Stimulated activated CD8-positive, alpha-beta memory T cell treated with anti-CD3 and anti-CD28 coated beads, Interleukin-7, amount 100 ng/mL, for 1 hour (primary cell): ENCODE data around the gene PLCXD1.

Experiments used
- DNase-seq, 2 donors: peaks; one replicate each; pipeline ENCODE4 v3.0.0-alpha.2; 2020; ENCODE audit warnings: low read depth in 2 of 2

The PLCXD1 gene

DNA sequence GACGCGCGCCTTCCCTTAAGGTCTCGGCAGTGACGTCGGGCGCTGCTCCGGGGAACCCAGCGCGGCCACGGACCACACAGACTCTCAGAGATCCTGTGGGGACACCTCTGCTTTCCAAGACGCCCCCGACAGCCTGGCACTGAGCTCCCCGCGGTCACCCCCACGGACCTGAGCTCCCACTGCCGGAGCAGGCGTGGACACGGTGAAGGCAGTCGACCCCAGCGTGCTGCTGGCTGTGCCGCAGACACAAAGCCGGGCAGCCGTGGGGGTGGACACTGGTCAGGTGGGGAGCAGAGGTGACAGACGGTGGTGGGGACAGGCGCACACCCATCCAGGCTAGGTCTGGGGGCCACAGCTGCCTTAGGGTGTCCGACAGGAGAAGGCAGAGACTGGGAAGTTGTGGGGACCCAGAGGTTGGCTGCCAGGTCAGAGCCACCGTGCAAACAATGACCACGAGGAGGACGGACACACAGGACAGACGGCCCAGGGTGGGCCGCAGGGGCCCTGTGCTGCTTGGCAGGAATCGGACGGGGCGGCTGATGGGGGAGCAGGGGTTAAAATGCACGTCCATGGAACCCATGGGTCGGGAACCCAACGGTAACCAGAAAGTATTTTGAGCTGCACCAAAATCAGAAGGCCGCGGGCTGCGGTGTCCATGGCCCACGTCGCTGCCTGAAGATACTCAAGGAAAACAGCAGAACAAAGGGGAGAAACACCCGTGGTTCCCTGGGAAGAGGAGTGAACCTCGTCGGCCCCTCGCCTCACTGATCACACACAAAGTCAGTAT, 54.0 kb downstream of the PLCXD1 start:
- DNase-seq = no peak

DNA sequence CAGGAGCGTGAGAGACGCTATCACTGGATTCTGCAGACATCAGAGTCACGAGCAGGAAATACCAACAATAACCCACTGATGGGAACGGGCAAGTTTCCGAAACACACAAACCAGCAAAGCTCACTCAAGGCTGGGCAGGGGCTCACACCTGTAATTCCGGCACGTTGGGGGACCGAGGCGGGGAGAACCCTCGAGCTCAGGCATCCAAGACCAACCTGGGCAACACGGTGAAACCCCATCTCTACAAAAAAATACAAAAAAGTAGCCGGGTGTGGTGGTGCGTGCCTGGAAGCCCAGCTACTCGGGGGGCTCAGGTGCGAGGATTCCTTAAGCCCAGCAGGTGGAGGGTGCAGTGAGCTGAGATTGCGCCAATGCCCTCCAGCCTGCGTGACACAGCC, 54.6 kb downstream of the PLCXD1 start:
- DNase-seq = no peak

DNA sequence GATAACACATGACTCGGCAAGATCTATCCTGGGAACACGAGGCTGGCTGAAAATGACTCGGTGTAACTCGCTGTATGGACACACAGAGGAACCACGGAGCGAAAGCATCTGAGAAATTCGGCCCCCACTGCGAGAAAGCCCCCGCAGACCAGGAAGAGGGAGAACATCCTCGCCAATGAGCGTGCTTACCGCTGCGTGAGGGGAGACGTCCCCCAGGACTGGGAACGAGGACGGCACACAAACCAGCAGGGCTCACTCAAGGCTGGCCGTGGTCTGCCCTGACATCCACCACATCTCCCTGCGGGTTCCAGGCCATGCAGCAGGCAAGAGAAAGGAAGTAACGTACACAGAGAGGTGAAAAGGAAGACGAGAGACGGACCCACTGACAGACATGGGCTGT, 55.0 kb downstream of the PLCXD1 start:
- DNase-seq = no peak

DNA sequence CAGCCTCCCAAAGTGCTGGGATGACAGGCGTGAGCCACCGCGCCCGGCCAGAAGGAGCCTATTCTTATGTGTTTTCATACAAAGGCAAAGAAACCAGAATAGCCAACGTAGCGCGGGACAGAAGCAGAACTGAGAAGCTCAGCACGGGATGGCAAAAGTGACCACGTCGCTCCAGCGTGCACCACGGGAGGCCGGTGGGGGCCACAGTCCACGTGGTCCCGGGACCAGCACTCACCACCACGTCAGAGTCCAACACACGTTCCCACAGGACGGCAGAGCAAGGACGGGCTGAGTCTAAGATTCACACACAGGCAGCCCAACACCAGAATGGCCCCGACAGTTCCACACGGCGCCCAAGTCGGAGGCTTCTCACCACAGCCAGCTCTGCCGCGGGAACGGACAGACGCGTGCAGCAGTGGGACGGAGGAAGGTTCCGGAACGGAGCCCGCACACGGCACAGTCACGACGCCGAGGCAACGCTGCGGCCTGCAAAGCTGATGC, 56.2 kb downstream of the PLCXD1 start:
- no peak for DNase-seq

DNA sequence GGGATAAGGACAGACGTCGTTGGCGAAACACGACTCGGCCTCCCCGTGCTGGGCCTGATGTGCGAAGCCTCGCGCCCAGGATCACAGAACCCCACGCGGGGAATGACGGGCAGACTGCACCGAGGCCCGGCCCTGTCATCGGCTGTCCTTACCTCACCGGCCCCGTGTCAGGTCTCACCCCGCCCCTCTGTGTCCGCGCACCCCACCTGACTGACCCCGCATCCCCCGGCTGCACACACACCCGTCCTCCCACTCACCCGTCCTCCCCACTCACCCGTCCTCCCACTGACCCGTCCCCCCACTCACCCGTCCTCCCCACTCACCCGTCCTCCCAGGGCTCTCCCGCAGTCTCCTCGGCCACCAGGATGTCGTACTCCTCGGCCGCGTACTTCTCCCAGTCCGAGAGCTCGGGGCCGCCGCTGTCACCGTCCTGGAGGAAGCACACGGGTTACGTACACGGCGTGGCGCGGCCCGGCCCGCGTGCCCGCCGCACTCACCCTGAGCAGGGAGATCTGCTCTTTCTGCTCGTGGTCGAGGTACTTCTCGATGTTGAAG, 57.2 kb downstream of the PLCXD1 start:
- DNase-seq = no peak

DNA sequence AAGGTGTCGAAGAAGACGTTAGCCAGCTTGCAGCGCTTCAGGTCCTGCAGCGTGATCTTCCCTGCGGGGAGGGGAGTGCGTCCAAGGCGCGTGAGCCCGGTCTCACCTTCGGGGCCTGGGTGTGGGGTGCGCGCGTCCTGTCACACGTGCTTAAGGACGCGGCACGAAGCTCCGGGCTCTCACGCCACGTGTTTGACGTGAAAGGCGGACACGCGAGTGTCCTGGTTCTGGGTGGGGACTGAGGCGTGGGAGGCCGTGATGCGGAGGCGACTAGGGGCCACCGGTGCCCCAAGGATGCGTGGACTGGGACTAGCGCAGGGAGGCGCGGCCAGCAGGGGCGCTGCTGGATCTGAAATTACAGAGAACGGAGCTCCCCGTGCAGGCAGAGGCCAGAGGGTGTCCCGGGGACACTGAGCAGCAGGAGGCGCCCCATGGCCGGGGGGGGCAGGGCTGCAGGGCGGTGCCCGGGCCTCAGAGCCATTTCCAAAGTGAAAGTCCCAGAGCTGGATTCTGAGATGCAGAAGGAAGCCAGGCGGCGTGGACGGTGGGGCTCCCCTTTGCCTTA, 57.7 kb downstream of the PLCXD1 start:
- DNase-seq = no peak

DNA sequence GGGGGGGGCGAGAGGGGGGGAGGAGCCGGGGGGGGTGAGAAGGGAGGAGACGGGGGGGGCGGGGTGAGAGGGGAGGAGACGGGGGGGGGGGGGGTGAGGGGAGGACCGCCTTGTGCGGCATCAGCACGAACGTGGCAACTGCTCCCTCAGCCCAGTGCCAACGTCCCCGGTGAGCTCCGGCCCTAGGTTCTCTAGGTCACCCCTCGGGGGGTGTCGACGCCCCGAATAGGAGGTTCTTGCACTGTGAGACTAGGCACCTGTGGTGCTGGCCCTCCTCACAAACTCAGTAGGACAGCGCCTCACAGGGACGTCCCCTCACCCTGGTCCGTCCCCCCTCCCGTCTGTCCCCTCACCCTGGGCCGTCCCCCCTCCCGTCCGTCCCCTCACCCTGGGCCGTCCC, 58.9 kb downstream of the PLCXD1 start:
- no peak for DNase-seq

DNA sequence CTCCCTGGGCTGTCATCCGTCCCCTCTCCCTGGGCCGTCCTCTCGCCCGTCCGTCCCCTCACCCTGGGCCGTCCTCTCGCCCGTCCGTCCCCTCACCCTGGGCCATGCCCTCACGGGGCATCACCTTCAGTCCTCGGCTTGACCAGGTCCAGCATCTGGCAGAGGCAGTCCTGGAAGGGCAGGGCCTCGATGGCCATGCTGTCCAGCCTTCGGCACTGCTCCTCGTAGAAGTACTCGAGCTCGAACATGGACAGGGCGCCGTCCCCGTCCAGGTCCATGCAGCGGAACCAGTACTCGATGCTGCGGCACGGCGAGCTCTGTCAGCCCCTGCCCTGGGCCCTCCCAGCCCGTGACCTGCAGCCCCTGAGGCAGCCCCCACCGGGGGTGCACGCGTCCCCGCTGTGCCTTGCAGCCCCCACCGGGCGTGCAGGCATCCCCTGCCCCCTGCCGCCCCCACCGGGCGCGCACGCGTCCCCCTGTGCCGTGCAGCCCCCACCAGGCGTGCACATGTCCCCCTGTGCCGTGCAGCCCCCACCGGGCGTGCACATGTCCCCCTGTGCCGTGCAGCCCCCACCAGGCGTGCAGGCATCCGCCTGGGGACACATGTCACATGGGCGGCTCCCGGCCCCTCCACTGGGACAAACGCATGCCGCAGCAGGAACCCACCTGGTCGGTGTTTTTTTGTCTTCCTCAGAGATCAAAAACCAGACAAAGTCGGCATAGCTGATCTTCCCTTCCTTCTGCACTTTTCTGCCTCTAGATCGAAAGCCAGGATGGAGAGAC, 59.7 kb downstream of the PLCXD1 start:
- DNase-seq = no peak

DNA sequence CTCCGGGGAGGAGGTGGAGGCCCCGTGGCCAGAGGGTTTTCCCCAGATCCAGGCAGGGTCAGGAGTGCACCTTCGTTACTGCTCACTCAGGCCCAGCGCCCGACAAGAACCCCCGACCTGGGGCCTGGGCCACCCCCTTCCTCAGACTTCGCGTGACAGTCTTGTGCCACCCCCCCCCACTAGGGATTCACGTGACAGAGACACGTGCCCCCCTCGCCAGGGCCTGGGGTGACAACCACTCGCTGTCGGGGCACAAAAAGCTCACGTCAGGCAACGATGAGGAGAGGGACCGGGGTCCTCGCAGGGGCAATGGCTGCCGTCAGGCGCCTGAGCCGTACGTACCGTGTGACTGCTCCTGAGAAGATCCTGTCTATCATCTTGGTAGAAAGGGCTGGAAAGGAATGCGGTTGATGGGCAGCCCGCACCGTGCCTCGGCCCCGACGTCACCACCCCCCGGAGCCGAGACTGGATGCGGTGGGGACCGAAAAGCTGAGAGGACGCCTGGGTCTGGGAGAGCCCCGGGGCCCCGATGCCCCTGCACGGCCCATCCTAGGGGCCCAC, 60.4 kb downstream of the PLCXD1 start:
- DNase-seq = no peak

DNA sequence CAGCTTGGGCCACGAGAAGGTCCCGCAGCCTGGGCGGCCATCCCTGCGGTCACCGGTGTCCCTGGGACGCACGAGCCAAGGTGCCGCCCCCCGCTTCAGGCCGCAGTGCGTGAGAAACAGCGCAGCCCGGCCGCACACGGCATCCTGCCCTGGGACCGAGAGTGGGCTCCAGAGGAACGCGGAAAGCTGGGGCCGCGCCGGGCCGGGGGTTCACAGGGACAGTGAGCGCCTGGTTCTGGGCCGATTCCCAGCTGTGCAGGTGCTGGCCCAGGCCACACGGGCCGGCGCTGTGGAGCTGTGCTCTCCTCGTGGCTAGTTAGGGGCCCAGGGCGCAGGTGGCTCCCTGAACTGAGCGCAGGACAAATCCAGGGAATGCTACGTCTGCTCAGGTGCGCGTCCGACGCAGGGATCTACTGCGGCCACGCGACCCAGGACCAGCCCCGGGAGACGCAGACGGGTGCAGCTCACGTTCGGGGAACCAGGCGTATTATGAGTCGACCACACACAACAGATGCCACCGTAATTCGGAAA, 63.3 kb downstream of the PLCXD1 start:
- no peak for DNase-seq

DNA sequence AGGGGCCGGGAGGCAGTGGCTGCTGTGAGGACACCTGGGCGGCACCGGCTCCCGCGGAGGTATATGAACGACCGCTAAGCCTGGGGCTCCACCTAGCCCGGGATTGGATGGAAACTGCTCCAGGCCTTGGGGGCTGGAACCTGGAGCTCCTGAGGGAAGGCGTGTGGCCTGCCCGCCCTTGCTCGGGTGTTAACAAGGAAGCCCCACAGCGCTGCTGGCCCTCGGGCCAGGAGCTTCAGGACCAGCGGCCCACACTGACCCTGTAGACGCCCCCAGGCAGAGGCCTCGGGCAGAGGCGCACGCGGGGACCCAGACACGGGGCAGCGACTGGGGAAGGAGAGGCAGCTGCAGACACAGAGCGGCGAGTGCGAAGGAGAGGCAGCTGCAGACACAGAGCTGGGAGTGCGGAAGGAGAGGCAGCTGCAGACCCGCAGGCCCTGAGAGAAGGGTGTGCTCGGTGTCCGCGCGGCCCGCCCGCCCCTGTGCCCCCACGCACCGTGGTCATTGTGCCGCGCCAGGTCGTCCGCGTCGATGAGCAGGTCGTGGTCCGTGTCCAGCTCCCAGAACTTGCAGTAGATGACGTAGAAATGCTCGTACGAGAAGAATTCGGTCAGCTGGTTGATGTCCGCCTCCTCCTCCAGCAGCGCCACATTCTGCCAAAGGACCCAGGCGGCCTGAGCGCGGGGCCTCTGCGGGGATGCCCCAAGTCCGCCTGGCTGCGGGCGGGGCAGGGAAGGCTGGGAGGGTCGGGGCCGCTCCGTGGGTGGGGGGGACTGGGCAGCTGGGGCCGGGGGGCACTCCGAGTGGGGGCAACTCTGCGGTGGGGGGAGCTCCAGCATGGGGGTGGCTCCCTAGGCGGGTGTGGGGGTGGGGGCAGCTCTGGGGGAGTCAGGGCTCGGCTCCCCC, 64.1 kb downstream of the PLCXD1 start:
- no peak for DNase-seq

DNA sequence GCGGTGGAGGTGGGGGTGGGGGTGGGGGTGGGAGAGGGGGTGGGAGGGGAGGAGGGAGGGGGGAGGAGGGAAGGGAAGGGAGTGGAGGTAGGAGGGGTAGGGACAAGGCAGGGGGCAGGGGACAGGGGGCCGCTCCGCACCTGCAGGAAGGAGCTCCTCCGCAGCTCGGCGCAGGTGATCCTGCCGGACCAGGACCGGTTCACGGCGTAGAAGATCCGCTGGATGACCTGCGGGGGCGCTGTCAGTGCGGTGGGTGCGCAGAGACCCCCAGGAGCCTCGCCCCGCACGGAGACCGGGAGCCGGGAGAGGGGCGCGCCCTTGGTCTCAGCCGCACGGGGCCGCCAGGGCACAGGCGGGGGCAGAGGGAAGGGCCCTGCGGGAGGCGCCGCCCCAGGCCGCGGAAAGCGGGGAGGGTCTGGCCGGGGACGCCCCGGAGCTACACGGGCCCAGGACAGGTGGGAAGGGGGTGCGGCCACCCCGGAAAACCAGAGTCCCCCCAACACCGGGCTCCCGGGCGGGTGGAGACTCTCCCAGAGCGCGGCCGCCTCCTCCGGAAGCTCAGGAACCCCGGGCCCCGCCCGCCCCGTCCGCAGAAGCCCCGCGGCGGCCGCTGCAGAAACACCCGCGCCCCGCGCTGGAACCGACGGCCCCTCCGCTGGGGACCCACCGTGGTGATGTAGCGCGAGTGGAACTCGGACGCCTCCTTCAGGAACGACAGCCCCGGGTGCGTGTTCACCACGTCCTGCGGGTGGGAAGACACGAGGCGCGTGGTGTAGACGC, 65.0 kb downstream of the PLCXD1 start:
- DNase-seq = no peak

DNA sequence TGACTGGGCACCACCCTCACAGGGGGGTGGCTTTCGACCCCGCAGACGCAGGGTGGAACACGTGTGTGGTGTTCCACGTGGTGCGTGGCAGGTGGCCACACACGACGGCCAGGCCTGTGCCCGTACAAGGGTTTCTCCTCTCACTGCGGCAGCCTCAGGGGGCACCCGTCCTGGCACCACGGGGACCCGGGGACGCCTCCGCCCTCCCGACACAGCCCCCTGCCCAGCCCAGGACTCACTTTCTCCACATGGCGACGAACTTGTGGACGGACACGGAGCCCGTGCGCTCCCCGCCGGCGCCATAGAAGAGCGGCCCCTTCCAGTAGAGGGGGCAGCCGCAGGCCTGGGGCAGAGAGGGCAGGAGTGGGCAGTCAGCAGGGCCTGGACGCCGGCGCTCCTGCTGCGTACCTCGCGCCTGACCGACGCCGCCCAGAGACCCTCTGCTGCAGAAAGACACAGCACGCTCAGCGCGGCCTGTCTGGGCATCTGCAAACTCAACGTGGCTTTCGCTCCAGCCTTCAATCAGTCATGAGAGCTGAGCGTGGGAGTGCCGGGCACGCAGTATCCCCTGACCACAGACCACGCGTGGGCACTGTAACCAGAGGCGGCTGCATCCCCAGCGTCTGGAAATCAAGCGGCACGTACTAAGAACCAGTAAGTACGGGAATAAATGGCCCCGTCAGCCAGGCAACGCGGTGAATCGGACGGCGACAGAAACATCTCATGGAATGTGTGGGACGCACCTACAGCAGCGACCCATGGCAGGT, 66.4 kb downstream of the PLCXD1 start:
- DNase-seq = no peak

DNA sequence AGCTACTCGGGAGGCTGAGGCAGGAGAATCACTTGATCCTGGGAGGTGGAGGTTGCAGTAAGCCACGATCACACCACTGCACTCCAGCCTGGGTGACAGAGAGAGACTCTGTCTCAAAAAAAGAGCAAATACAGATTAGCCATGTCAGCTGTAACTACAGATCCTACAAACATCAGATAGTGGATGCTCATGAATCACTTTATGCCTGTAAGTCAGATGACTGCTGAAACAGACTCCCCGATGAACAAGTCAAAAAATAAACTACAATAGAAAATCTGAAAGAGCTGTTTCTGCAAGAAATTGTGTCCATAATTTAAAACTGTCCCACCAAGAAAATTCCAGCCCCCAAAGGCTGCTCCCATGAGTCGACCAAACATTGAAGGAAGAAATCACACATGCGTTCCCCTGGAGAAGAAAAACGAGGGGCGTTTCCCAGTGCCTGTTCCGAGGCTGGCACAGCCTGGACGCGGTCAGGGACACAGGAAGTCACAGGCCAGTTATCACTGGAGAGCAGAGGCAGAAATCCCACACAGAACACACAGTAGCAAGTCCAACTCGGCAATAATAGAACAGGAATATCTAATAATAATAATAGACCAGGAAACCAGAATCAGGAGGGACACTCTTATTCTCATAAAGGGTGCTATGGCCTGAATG, 67.4 kb downstream of the PLCXD1 start:
- DNase-seq = no peak

DNA sequence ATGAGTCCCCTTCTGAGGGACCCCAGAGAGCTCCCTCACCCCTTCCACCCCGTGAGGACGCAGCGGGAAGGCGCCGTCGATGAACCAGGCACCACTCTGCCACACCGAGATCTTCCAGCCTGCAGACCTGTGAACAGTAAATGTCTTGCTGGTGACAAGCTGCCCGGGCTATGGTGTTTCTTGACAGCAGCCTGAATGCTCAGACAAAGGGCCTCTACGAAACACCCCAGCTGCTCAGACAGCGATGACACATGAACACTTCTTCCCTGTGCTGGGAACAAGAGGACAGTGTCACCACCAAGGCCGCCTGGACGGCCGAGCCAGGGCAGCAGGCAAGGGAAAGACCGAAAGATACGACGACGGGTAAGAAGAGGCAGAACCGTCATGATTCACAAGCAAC, 68.0 kb downstream of the PLCXD1 start:
- DNase-seq = no peak

DNA sequence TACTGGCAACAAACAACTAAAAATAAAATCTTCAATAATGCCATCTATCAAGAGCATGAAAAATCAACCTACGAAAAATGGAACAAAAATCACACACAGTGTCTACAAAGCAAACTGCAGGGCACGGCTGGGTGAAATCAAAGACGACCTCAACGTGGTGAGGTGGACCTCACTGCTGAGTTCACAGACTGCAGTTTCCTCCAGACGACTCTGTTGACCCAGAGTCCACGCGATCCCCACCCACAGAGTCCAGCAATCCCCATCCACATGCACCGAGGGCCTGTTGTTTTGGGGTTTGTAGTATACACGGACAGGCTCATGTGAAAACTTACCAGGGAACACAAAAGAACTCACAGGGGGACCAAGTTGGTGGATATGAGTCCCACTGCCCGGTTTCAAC, 68.5 kb downstream of the PLCXD1 start:
- DNase-seq = no peak

DNA sequence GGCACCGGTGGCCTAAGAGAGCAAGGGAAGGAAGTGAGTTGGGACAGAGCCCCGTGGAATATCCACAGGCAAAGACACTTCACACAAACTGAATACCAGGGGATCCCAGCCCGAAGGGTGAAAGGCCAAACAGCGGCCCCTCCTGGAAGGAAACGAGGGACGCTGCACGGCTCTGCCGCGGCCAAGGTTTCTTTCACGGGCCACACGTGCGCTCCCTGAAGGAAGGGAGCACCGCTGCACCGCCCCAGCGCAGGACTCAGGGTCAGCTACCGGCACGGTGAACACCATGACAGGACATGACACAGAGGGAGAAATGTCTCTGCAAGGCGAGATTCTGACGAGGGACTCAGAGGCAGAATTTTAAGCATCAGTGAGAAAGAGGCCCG, 69.0 kb downstream of the PLCXD1 start:
- no peak for DNase-seq

DNA sequence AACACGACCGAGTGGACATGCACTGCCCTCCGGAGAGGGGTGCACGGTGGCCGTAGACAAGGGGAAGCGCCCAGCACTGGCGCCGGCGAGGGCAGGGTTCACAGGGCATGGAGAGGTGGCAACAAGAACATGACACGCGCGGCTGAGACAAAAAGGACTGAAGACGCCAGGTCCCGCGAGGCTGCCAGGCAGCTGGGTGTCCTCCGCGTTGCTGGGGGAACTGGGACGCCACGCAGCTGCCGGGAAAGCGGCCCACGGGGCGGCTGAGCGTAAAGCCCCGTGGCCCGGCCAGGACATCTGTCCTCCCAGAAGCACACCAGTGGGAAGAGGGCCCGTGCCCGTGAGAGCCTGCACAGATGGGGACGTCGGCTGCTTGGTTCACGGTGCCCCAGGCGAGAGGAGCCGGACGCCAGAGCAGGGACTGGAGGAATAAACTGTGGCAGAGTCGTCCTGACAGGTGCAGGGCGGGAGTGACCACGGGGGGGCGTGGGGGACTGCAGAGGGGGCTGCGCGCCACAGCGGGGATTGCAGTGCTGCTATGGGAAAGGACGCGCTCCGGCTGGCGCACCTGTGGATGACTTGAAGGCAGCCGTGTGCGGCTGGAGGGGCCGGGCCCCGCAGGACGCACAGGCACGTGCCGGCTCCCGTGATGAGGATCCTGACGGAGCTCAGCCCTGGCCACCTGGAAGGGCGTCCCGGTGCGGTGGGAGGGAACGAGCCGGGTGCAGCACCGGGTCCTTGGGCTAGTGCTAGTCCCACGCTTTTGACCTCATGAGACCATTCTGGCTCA, 69.5 kb downstream of the PLCXD1 start:
- DNase-seq = no peak
